ENCODE data around the gene ABCB11.

GRCh38 chr2:168970711-168971233, 60.4 kb downstream of the ABCB11 start:
- TF ChIP-seq CTCF (IDR thresholded peaks at IDR 0.05) (no peak), POLR2A (IDR thresholded peaks at IDR 0.05) (no peak)

Measured in thyroid gland (tissue), 4 donors.